ENCODE results near the gene SERPINB7. TPM values are rescaled to one million over a fixed set of nuclear protein-coding genes. Genes with fewer than 3 reads are reported as not detected.

SERPINB7 gene
- total RNA-seq: not detected

GRCh38 chr18:63775166-63775730 lies at the start of gene SERPINB7:
SERPINB7 (plus strand) TSS chr18:63775418; CDS start chr18:63782373, 6,955 bp downstream.
- Histone ChIP-seq H3K27ac (no peak within 1 kb of the TSS), H3K4me1 (no peaks in the 10 kb centered on the region), H3K9me3 (no peaks in the 10 kb centered on the region), H3K4me3 (no peak within 1 kb of the TSS), H3K36me3 (no peaks in the 10 kb centered on the region), H3K27me3 (no peaks in the 10 kb centered on the region)
- intact Hi-C loops (cut with DNase I): no loop called here
- no peak for TF ChIP-seq CTCF (IDR thresholded peaks at IDR 0.05)
- no peak for DNase-seq (ENCODE audit: low spot score in 2 of 2)

GRCh38 chr18:63725682-63726480 lies 49.3 kb upstream of the SERPINB7 start:
- H3K36me3 ChIP-seq: no peaks in the 10 kb centered on the region
- H3K27me3 ChIP-seq: no peaks in the 10 kb centered on the region
- TF ChIP-seq CTCF (IDR thresholded peaks at IDR 0.05): no peak
- intact Hi-C loops (cut with DNase I): no loop called here
- no peaks in the 10 kb centered on the region for H3K9me3 ChIP-seq
- H3K4me1 ChIP-seq: no peaks in the 10 kb centered on the region
- no peak overlapping the region for H3K4me3 ChIP-seq
- no peak overlapping the region for H3K27ac ChIP-seq
- DNase-seq (ENCODE audit: low spot score in 2 of 2): no peak

GRCh38 chr18:63730773-63731172 lies 44.4 kb upstream of the SERPINB7 start:
- Histone ChIP-seq H3K9me3 (no peaks in the 10 kb centered on the region), H3K36me3 (no peaks in the 10 kb centered on the region), H3K4me1 (no peaks in the 10 kb centered on the region), H3K27ac (no peak overlapping the region), H3K4me3 (no peak overlapping the region), H3K27me3 (no peaks in the 10 kb centered on the region)
- TF ChIP-seq CTCF (IDR thresholded peaks at IDR 0.05): no peak
- no peak for DNase-seq (ENCODE audit: low spot score in 2 of 2)
- intact Hi-C loops (cut with DNase I): no loop called here

GRCh38 chr18:63731215-63731614 lies 44.0 kb upstream of the SERPINB7 start:
- Histone ChIP-seq H3K36me3 (no peaks in the 10 kb centered on the region), H3K27me3 (no peaks in the 10 kb centered on the region), H3K4me1 (no peaks in the 10 kb centered on the region), H3K4me3 (no peak overlapping the region), H3K9me3 (no peaks in the 10 kb centered on the region), H3K27ac (no peak overlapping the region)
- no peak for DNase-seq (ENCODE audit: low spot score in 2 of 2)
- TF ChIP-seq CTCF (IDR thresholded peaks at IDR 0.05): no peak
- intact Hi-C loops (cut with DNase I): no loop called here

GRCh38 chr18:63736876-63737275 lies 38.3 kb upstream of the SERPINB7 start:
- Histone ChIP-seq H3K4me1 (no peaks in the 10 kb centered on the region), H3K9me3 (no peaks in the 10 kb centered on the region), H3K36me3 (no peaks in the 10 kb centered on the region), H3K27ac (no peak overlapping the region), H3K27me3 (no peaks in the 10 kb centered on the region), H3K4me3 (no peak overlapping the region)
- TF ChIP-seq CTCF (IDR thresholded peaks at IDR 0.05): no peak
- intact Hi-C loops (cut with DNase I): no loop called here
- DNase-seq (ENCODE audit: low spot score in 2 of 2): no peak

Data from ascending aorta (tissue), 2 donors.